ENCODE measurements around the gene SMIM26. TPM values are rescaled to one million over a fixed set of nuclear protein-coding genes. Genes with fewer than 3 reads are reported as not detected.
A peak's percentile ranks its signal among the peaks of the same experiment; 100 is the strongest.

Gene SMIM26
- total and polyA plus RNA-seq, 2 of the 13 experiments (the other 11 are each of a cell fraction or from before 2014, with no cell fraction given): 214 to 249 TPM

DNA sequence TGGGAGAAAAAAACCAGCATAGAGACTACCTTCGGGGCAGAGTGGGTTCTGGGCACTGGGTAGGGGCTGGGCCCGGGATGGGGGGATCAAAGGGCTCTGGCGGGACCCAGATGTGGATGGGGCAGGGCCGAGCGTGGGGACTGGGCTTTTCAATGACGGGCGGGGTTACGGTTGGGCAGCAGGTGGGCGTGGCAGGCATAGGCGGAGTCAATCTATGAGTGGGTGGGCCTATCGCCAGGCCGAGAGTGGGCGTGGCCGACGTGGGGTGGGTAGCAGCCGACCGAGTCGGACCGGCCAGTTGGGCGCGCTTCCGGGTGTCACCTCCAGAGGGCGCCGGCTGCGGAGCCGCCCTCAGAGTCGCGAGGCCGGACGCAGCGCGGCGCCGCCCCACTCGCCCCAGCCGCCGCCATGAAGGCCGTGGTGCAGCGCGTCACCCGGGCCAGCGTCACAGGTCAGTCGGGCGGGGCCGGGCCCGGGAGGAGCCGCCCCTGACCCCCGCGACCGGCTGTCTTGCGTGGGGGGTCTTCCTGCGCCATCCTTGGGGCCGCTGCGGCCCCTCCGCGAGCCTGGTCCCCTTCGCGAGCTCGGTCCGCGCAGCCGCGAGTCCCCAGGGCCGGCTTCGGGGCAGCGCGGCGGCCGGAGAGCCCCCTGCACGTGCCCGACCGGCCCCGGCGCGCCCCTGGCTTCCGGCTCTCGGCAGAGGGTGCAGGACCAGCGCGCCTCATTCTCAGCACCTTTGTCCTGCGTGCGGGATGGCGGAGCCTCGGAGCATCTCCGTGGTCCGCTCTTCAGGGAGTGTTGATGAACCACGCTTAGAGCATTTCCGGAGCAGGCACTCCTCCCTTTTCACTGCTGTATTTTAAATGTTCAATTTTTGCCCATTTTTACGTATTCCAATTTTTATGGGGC lies 20.7 kb downstream of the SMIM26 start, which contains the start of gene DTD1 (continued):
- TF ChIP-seq ZNF598 (CRISPR knock-in tag; IDR thresholded peaks at IDR 0.05; ENCODE audit: borderline replicate concordance) (no peak), ZNF775 (CRISPR knock-in tag; IDR thresholded peaks at IDR 0.05; ENCODE audit: borderline replicate concordance) (no peak), ZNF652 (CRISPR knock-in tag; IDR thresholded peaks at IDR 0.05; ENCODE audit: borderline replicate concordance, low read depth) (no peak), DNMT1 (CRISPR knock-in tag; IDR thresholded peaks at IDR 0.05) (peak; percentile 85; the same call in 1 of the 2 replicates), THYN1 (CRISPR knock-in tag; IDR thresholded peaks at IDR 0.05; ENCODE audit: borderline replicate concordance, low read depth) (0 out of 2 replicates have a peak, but pooled peaks have one; percentile 58), ZNF747 (CRISPR knock-in tag; IDR thresholded peaks at IDR 0.05; ENCODE audit: borderline replicate concordance) (no peak), ZNF7 (CRISPR knock-in tag; IDR thresholded peaks at IDR 0.05) (no peak), MZF1 (CRISPR knock-in tag; IDR thresholded peaks at IDR 0.05; ENCODE audit: borderline replicate concordance) (no peak), ZNF546 (CRISPR knock-in tag; conservative IDR thresholded peaks at IDR 0.05) (no peak; the same call in 1 of the 2 replicates), ZNF530 (CRISPR knock-in tag; IDR thresholded peaks at IDR 0.05; ENCODE audit: low read depth) (no peak), KDM5A (IDR thresholded peaks at IDR 0.05; ENCODE audit: borderline replicate concordance, low read length) (no peak; the same call in 1 of the 2 replicates), TCF12 (IDR thresholded peaks at IDR 0.05) (no peak), TCF12 (CRISPR knock-in tag; IDR thresholded peaks at IDR 0.05) (peak; percentile 96), EZH2 (conservative IDR thresholded peaks at IDR 0.05; ENCODE audit: low read depth, low read length) (no peak), ZBTB38 (CRISPR knock-in tag; IDR thresholded peaks at IDR 0.05) (peak; percentile 32; the same call in 1 of the 2 replicates), GTF3A (CRISPR knock-in tag; conservative IDR thresholded peaks at IDR 0.05) (no peak), SOX5 (CRISPR knock-in tag; IDR thresholded peaks at IDR 0.05; ENCODE audit: borderline replicate concordance) (peak; percentile 19; the same call in 1 of the 2 replicates), JARID2 (CRISPR knock-in tag; IDR thresholded peaks at IDR 0.05; ENCODE audit: insufficient replicate concordance) (no peak)
- TF ChIP-seq, protein P1, sequence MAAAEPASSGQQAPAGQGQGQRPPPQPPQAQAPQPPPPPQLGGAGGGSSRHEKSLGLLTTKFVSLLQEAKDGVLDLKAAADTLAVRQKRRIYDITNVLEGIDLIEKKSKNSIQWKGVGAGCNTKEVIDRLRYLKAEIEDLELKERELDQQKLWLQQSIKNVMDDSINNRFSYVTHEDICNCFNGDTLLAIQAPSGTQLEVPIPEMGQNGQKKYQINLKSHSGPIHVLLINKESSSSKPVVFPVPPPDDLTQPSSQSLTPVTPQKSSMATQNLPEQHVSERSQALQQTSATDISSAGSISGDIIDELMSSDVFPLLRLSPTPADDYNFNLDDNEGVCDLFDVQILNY (CRISPR knock-in tag; conservative IDR thresholded peaks at IDR 0.05): peak; percentile 73
- TF ChIP-seq, protein P2, sequence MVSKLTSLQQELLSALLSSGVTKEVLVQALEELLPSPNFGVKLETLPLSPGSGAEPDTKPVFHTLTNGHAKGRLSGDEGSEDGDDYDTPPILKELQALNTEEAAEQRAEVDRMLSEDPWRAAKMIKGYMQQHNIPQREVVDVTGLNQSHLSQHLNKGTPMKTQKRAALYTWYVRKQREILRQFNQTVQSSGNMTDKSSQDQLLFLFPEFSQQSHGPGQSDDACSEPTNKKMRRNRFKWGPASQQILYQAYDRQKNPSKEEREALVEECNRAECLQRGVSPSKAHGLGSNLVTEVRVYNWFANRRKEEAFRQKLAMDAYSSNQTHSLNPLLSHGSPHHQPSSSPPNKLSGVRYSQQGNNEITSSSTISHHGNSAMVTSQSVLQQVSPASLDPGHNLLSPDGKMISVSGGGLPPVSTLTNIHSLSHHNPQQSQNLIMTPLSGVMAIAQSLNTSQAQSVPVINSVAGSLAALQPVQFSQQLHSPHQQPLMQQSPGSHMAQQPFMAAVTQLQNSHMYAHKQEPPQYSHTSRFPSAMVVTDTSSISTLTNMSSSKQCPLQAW (CRISPR knock-in tag; IDR thresholded peaks at IDR 0.05): no peak
- TF ChIP-seq, protein P3, sequence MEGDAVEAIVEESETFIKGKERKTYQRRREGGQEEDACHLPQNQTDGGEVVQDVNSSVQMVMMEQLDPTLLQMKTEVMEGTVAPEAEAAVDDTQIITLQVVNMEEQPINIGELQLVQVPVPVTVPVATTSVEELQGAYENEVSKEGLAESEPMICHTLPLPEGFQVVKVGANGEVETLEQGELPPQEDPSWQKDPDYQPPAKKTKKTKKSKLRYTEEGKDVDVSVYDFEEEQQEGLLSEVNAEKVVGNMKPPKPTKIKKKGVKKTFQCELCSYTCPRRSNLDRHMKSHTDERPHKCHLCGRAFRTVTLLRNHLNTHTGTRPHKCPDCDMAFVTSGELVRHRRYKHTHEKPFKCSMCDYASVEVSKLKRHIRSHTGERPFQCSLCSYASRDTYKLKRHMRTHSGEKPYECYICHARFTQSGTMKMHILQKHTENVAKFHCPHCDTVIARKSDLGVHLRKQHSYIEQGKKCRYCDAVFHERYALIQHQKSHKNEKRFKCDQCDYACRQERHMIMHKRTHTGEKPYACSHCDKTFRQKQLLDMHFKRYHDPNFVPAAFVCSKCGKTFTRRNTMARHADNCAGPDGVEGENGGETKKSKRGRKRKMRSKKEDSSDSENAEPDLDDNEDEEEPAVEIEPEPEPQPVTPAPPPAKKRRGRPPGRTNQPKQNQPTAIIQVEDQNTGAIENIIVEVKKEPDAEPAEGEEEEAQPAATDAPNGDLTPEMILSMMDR (CRISPR knock-in tag; IDR thresholded peaks at IDR 0.05): peak; percentile 88
- TF ChIP-seq, protein P4, sequence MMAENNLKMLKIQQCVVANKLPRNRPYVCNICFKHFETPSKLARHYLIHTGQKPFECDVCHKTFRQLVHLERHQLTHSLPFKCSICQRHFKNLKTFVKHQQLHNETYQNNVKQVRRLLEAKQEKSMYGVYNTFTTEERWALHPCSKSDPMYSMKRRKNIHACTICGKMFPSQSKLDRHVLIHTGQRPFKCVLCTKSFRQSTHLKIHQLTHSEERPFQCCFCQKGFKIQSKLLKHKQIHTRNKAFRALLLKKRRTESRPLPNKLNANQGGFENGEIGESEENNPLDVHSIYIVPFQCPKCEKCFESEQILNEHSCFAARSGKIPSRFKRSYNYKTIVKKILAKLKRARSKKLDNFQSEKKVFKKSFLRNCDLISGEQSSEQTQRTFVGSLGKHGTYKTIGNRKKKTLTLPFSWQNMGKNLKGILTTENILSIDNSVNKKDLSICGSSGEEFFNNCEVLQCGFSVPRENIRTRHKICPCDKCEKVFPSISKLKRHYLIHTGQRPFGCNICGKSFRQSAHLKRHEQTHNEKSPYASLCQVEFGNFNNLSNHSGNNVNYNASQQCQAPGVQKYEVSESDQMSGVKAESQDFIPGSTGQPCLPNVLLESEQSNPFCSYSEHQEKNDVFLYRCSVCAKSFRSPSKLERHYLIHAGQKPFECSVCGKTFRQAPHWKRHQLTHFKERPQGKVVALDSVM (CRISPR knock-in tag; IDR thresholded peaks at IDR 0.05): peak; percentile 50

Measured in HepG2 (cell line).